Measurements from ENCODE around the gene IL32.

The IL32 gene

DNA sequence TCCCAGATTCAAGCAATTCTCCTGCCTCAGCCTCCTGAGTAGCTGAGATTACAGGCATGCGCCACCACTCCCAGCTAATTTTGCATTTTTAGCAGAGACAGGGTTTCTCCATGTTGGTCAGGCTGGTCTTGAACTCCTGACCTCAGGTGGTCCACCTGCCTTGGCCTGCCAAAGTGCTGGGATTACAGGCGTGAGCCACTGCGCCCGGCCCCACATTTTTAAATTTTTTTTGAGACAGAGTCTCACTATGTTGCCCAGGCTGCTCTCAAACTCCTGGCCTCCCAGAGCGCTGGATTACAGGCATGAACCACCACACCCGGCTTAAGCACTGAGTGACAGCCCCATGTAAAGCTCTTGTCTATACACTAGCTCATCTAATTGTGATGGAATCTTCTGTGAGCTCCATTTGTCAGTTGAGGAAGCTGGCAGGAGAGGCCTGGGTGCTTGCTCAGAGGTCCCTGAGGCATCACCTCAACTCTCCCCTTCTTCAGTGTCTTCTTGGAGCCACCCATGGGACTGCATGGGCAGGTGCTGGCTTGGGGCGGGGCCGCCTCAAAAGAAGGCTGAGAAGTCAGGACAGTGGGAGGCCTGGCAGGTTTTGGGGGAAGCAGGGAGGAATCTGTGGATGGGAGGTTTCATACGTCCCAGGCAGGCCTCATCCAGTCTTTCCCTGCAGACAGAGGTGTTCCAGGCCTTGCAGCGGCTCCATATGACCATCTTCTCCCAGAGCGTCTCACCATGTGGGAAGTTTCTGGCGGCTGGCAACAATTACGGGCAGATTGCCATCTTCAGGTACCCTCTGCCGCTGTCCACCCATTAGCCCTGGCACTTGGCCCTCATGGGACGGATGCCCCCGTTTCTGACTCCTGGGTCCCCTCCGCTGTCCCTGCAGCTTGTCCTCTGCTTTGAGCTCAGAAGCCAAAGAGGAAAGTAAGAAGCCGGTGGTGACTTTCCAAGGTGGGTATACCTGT, 40.1 kb upstream of the IL32 start:
- H3K4me3 ChIP-seq (ENCODE audit: control insufficient read depth, low read depth, low read length), result no peak overlapping the region
- DNase-seq (ENCODE audit: low read depth), result no peak
- TF ChIP-seq, protein P1, sequence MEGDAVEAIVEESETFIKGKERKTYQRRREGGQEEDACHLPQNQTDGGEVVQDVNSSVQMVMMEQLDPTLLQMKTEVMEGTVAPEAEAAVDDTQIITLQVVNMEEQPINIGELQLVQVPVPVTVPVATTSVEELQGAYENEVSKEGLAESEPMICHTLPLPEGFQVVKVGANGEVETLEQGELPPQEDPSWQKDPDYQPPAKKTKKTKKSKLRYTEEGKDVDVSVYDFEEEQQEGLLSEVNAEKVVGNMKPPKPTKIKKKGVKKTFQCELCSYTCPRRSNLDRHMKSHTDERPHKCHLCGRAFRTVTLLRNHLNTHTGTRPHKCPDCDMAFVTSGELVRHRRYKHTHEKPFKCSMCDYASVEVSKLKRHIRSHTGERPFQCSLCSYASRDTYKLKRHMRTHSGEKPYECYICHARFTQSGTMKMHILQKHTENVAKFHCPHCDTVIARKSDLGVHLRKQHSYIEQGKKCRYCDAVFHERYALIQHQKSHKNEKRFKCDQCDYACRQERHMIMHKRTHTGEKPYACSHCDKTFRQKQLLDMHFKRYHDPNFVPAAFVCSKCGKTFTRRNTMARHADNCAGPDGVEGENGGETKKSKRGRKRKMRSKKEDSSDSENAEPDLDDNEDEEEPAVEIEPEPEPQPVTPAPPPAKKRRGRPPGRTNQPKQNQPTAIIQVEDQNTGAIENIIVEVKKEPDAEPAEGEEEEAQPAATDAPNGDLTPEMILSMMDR (IDR thresholded peaks at IDR 0.05; ENCODE audit: control insufficient read depth, insufficient read depth, low read depth, low read length, missing control alignments), result no peak

DNA sequence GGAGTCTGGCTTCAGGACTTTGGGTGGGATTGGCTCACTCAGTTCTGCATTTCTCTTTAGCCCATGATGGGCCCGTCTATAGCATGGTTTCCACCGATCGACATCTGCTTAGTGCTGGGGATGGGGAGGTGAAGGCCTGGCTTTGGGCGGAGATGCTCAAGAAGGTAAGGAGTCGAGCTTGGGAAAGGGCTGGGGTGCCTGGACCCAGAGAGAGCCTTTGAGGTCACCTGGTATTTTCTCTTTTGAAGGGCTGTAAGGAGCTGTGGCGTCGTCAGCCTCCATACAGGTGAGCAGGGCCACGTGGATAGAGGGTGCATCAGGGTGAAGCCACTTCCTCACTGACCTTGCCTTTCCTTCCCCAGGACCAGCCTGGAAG, 39.4 kb upstream of the IL32 start:
- H3K4me3 ChIP-seq (ENCODE audit: control insufficient read depth, low read depth, low read length), result no peak overlapping the region
- TF ChIP-seq, protein P1 (IDR thresholded peaks at IDR 0.05; ENCODE audit: control insufficient read depth, insufficient read depth, low read depth, low read length, missing control alignments), result no peak

DNA sequence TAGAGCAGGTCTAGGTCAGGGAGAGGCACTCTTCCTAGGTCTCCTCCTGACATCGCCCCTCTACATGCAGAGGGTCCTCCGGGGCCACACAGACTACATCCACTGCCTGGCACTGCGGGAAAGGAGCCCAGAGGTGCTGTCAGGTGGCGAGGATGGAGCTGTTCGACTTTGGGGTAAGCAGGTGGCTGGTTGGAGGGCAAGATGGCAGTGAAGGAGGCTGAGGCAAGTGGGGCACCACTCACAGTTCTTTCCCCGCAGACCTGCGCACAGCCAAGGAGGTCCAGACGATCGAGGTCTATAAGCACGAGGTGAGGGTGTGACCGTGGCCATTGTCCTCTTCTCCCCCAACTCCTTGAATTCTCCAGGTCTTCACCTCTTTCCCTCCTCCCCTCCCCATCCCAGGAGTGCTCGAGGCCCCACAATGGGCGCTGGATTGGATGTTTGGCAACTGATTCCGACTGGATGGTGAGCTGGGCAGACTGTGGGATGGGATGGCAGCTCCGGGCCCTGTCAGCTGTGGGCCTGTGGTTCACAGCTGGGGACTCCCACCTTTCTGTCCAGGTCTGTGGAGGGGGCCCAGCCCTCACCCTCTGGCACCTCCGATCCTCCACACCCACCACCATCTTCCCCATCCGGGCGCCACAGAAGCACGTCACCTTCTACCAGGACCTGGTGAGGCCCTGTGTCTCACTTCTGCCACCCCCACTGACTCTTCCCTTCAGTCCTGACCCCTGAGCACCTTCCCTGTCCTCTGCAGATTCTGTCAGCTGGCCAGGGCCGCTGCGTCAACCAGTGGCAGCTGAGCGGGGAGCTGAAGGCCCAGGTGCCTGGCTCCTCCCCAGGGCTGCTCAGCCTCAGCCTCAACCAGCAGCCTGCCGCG, 38.6 kb upstream of the IL32 start:
- no peak overlapping the region for H3K4me3 ChIP-seq (ENCODE audit: control insufficient read depth, low read depth, low read length)
- TF ChIP-seq, protein P1 (IDR thresholded peaks at IDR 0.05; ENCODE audit: control insufficient read depth, insufficient read depth, low read depth, low read length, missing control alignments), result no peak
- no peak for DNase-seq (ENCODE audit: low read depth)

More for the DNA sequence above, 39.4 kb upstream of the IL32 start:
- DNase-seq (ENCODE audit: low read depth), result no peak

DNA sequence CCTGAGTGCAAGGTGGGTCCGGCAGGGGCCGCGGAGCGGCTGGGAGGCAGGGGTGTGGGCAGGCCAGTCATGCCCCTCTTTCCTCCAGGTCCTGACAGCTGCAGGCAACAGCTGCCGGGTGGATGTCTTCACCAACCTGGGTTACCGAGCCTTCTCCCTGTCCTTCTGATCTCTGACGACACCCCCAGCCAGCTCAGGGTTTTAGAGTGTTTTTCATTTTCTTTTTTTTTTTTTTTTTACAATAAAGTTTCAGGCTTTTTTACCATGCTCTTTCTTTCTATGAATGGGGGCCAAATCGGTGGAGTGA, 38.0 kb upstream of the IL32 start:
- DNase-seq (ENCODE audit: low read depth), result no peak

DNA sequence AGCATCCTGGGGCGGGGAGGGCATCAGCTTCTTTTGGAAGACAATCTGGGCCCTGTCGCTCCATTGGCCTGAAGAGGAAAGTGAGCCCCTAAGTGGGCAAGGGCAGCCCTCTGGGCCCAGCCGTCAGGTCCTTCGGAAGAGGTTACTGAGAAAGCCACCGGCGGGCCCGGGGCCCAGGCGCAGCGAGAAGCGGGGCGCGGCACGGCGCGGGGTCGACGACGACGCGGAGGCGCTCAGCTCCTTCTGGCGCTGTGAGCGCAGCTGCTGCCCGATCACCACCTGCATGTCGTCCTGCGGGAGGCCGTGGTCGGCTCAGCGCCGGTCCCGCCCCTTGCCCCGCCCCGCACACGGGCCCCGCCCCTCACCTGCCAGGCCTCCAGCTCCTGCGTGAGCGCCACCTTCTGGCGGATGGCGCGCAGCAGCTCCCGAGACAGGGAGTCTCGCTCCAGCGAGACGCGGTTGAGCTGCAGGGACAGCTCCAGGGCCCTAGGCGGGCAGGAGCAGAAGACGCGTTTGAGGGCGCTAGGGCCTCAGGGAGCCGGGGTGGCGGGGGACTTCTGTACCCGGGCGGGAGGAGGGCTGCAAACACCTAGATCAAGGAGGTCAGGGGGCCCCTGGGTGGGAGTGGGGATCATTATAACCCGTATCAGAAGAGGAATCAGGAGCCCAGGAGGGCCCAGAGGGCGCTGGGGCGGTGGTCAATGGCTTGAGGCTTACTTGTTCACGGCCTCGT, 37.3 kb upstream of the IL32 start:
- H3K4me3 ChIP-seq (ENCODE audit: control insufficient read depth, low read depth, low read length), result no peak overlapping the region
- TF ChIP-seq, protein P1 (IDR thresholded peaks at IDR 0.05; ENCODE audit: control insufficient read depth, insufficient read depth, low read depth, low read length, missing control alignments), result peak; percentile 57
- DNase-seq (ENCODE audit: low read depth), result no peak

More for the DNA sequence above, 38.0 kb upstream of the IL32 start:
- TF ChIP-seq, protein P1 (IDR thresholded peaks at IDR 0.05; ENCODE audit: control insufficient read depth, insufficient read depth, low read depth, low read length, missing control alignments), result no peak
- H3K4me3 ChIP-seq (ENCODE audit: control insufficient read depth, low read depth, low read length), result no peak overlapping the region

DNA sequence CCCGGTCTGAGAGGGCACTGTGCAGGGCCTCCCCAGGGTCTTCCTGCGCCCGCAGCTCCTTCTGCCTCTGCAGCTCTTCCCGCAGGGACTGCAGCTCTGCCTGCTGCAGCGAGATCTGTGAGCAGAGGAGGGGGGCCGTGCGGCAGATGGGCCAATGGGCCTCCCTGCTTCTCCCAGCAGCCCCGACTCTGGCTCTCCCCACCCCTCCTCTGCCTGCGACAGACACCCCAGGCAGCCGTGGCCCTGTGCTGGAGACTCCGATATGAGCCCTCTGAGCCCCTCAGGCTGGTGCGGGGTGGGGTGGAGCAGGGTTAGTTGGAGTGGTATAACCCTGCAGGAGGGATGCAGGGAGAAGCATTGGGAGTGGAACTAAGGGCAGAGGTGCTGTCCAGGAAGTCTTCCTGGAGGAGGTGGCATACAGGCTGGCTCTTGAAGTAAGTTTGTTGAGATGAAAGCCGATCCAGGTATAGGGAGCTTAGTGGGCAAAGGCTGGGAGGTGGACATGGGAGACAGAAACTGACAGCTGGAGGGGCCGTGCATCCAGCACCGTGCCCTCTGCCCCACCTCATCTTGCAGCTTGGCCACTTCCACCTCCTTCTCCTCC, 36.6 kb upstream of the IL32 start:
- DNase-seq (ENCODE audit: low read depth), result no peak
- no peak overlapping the region for H3K4me3 ChIP-seq (ENCODE audit: control insufficient read depth, low read depth, low read length)
- TF ChIP-seq, protein P1 (IDR thresholded peaks at IDR 0.05; ENCODE audit: control insufficient read depth, insufficient read depth, low read depth, low read length, missing control alignments), result no peak

Measured in AG09309 (cell line).